Measurements from ENCODE around the gene CHMP6. TPM values are rescaled to one million over a fixed set of nuclear protein-coding genes. Genes with fewer than 3 reads are reported as not detected.
"Not testable (repeated sequence)": the region's sequence is repeated elsewhere in the genome, so short reads cannot be mapped to it uniquely, and the experiment has no call there.

CHMP6 gene
- total RNA-seq, 1 donor, result 17.4 TPM

DNA sequence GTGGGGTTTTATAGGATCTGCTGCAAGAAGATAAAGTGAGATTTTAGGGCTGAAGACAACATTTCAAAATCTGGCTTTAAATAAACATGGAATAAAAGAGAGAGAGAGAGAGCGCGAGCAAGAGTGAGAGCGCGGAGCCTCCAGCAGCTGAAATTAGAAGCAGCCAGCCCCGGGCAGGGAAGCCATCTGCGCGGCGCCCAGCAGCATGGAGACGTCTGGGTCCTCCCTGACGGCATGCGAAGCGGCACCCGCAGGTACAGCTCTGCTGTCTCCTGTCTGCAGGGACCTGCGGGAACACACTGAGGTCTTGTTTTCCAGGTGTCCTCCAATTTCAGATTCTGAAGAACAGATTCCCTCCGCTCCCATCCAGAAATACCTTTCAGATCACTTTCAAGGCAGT is 35.4 kb downstream of the CHMP6 start:
- TF ChIP-seq, protein P1, sequence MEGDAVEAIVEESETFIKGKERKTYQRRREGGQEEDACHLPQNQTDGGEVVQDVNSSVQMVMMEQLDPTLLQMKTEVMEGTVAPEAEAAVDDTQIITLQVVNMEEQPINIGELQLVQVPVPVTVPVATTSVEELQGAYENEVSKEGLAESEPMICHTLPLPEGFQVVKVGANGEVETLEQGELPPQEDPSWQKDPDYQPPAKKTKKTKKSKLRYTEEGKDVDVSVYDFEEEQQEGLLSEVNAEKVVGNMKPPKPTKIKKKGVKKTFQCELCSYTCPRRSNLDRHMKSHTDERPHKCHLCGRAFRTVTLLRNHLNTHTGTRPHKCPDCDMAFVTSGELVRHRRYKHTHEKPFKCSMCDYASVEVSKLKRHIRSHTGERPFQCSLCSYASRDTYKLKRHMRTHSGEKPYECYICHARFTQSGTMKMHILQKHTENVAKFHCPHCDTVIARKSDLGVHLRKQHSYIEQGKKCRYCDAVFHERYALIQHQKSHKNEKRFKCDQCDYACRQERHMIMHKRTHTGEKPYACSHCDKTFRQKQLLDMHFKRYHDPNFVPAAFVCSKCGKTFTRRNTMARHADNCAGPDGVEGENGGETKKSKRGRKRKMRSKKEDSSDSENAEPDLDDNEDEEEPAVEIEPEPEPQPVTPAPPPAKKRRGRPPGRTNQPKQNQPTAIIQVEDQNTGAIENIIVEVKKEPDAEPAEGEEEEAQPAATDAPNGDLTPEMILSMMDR (IDR thresholded peaks at IDR 0.05; ENCODE audit: insufficient read depth, low read length), result no peak
- DNase-seq (ENCODE audit: low read depth), result peak; percentile 23
- H3K4me3 ChIP-seq (ENCODE audit: low read depth, low read length), result no peak overlapping the region

DNA sequence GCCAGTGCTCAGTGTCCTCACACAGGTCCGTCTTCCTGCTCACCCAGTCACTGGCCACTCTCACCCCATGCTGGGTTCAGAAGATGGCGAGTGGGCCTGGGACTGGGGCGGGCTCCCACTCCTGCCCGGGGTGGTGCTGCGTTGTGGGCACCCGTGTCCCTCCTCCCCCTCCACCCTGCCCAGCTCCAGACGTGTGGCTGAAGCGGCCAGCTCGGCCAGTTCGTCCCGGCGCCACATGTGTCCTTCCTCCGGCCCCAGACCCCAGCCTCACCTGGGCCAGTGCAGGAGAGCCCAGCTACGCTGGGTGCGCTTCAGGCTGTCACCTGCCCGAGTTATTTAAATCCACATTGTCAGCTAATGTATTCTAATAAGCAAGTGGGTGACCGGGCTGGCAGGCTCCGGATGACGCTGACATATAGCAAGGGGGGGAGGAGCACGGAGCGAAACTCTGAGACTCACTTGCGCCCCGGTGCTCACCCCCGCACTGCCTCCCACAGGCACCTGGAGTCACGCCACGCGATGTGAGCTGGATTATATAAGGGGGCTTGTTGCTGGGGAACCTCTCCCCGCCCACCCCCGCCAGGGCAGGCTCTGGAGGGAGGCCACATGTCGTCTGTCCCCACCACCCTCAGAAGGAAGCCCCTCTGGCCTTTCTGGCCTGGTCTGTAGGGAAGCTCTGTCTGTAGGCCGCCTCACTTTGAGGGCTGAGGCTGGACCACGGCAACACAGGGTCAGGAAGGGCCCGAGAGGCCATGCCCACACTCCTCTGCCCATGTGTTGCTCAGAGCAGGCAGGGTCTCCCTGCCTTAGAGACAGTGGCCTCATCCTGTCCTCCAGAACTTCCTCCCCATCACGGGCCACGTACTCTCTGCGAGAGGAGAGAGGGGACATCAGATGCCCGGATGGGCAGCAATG is 36.2 kb downstream of the CHMP6 start:
- H3K4me3 ChIP-seq (ENCODE audit: low read depth, low read length), result no peak overlapping the region
- no peak for DNase-seq (ENCODE audit: low read depth)
- TF ChIP-seq, protein P1 (IDR thresholded peaks at IDR 0.05; ENCODE audit: insufficient read depth, low read length), result no peak

DNA sequence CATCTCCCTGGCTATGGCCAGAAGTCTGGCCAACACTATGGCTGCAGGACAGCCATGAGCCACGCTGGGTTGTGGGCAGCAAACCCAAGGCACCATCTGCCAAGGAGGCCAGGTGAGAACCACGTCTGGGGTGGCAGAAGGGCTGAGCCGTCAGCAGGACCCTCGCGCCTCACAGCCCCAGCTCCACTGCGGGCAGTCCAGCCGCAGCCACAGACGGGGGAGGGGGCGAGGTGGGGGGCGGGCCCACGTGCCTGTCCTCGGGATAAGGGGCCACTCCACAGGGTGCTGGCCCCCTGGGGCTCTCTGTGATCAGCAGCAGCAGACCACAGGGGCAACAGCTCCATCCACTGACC is 36.8 kb downstream of the CHMP6 start:
- TF ChIP-seq, protein P1 (IDR thresholded peaks at IDR 0.05; ENCODE audit: insufficient read depth, low read length), result no peak
- H3K4me3 ChIP-seq (ENCODE audit: low read depth, low read length), result no peak overlapping the region
- no peak for DNase-seq (ENCODE audit: low read depth)

DNA sequence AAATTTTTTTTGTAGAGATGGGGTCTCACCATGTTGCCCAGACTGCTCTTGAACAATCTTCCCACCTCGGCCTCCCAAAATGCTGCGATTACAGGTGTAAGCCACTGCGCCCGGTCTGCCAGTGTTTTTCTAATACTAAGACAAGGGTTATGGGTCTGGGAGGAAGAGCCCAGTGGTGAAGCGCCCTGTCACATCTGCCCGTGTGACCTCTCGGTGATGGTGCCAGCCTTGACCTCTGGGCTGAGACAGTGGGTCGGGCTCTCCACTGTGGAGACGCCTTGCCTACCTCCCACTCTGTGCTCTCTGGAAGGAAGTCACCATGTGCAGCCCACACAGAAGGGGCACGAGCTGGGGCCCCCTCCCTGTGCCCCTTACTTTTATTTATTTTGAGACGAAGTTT is 38.2 kb downstream of the CHMP6 start:
- H3K4me3 ChIP-seq (ENCODE audit: low read depth, low read length), result no peak overlapping the region
- no peak for DNase-seq (ENCODE audit: low read depth)
- TF ChIP-seq, protein P1 (IDR thresholded peaks at IDR 0.05; ENCODE audit: insufficient read depth, low read length), result no peak

DNA sequence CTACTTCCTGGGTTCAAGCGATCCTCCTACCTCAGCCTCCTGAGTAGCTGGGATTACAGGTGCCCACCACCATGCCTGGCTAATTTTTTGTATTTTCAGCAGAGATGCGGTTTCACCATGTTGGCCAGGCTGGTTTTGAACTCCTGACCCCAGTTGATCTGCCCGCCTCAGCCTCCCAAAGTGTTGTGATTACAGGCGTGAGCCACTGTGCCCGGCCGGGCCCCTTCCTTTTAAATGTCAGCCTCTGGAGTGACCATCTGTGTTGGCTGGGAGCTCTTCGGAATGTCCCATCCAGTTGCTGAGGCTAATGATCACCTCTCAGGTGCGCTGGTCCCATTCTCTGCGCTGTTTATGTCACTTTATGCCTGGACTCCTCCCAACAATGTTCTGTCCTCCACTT is 38.7 kb downstream of the CHMP6 start:
- not testable (repeated sequence) for DNase-seq (ENCODE audit: low read depth)

DNA sequence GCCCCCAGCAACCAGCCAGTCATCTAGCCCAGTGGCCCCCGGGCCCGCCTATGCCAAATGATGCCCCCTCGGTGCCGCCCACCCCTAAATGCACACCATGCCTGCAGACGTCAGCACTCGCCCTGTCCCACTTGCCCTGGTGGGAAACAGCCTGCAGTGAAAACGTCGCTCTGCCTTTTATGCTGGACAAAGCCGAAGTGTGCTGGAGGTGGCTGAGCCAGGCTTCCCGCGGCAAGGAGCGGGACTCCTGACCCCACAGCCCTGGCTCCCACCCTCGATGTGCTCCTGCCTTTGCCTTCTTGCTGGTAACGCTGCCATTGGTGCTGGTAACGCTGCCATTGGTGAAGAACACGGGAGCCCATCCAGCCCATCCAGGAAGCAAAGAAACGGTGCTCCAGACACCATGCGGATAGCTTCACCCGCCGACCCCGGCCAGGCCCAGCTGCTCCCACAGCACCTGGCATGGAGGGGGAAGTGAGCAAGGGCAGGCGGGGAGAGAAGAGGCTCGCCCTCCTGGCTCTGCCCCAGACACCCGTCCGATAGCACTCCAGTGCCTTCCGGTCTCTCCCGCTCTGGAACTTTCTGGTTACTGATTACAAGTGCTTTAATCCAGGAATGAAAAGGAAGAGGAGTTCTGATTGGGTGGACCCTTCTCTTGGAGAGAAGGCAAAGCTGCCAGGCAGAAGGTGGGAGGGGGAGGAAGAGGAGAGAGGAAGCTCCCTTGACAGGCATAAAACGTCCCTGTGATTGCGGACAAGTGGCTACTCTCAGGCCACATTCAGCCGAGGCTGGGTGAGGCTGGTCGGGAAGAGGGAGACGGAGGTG is 39.3 kb downstream of the CHMP6 start:
- TF ChIP-seq, protein P1 (IDR thresholded peaks at IDR 0.05; ENCODE audit: insufficient read depth, low read length), result no peak
- H3K4me3 ChIP-seq (ENCODE audit: low read depth, low read length), result no peak overlapping the region
- DNase-seq (ENCODE audit: low read depth), result no peak

More for the DNA sequence above, 38.7 kb downstream of the CHMP6 start:
- not testable (repeated sequence) for H3K4me3 ChIP-seq (ENCODE audit: low read depth, low read length)

Measured in fibroblast of the aortic adventitia (primary cell).